Fibroblast of villous mesenchyme (primary cell): ENCODE results near the gene RETN. TPM values are rescaled to one million over a fixed set of nuclear protein-coding genes. Genes with fewer than 3 reads are reported as not detected.

Experiments
- DNase-seq: peaks from one replicate; pipeline ENCODE4 v3.0.0-alpha.2; 2010; ENCODE audit warnings: low read depth
- H3K4me3 ChIP-seq: 2 replicates; pipeline ENCODE4 v1.5.1; 2011; ENCODE audit warnings: low read depth, mild to moderate bottlenecking, low read length
- CTCF ChIP-seq: IDR thresholded peaks from 2 replicates; pipeline ENCODE4 v1.5.1; 2012; ENCODE audit warnings: low read depth, mild to moderate bottlenecking, low read length; ENCODE audit not compliant: insufficient read depth
- total RNA-seq: library from RNA; depleted of rRNA; stranded (reverse); fragments of >200 nt; gene quantifications from 2 replicates; pipeline ENCODE4 v1.2.3, GENCODE V29; 2012

The RETN gene
- total RNA-seq, 1 donor, result not detected

- DNase-seq, result no peak
- H3K4me3 ChIP-seq, result no peak overlapping the region
- no peak for TF ChIP-seq CTCF
Measured at GRCh38 chr19:7678971-7679751, 10.3 kb downstream of the RETN start.

GRCh38 chr19:7679771-7680605, 11.1 kb downstream of the RETN start:
- no peak for DNase-seq
- TF ChIP-seq CTCF, result no peak
- H3K4me3 ChIP-seq, result peak overlapping the region; percentile 36

- peak; percentile 81 for DNase-seq
- peak within 1 kb of the TSS; percentile 96 for H3K4me3 ChIP-seq
- peak; percentile 73 for TF ChIP-seq CTCF
Measured at GRCh38 chr19:7680606-7681339, 11.9 kb downstream of the RETN start, which contains the start of gene TRAPPC5. Gene TRAPPC5, plus strand, starts transcription at chr19:7680833. Its CDS starts 1,421 bp downstream, at chr19:7682254.

GRCh38 chr19:7681340-7682174, 12.7 kb downstream of the RETN start:
- TF ChIP-seq CTCF, result peak; percentile 67
- peak; percentile 78 for DNase-seq
- peak overlapping the region; percentile 96 for H3K4me3 ChIP-seq

GRCh38 chr19:7682175-7682855, 13.5 kb downstream of the RETN start:
- H3K4me3 ChIP-seq, result peak overlapping the region; percentile 96

More at GRCh38 chr19:7682175-7682855, 13.5 kb downstream of the RETN start:
- no peak for DNase-seq
- TF ChIP-seq CTCF, result no peak
